Prostate gland (tissue), 2 donors: ENCODE data around the gene MAML3.

ENCODE experiments used
- CTCF ChIP-seq, 4 experiments: fragments of 200-600 bp in 2 of 4; fragments of 450-650 bp in 2 of 4; sonication (generic) in 2 of 4; IDR thresholded peaks; 1 replicate in 3 of 4; 2 replicates in 1 of 4; pipeline ENCODE4 v1.5.1; 2016 to 2019; ENCODE audit warnings: antibody characterized with exemption in 4 of 4, mild to moderate bottlenecking in 2 of 4, moderate library complexity in 2 of 4
- POLR2A ChIP-seq: fragments of 450-650 bp; IDR thresholded peaks from one replicate; pipeline ENCODE4 v1.6.1; 2016; ENCODE audit warnings: antibody characterized with exemption, mild to moderate bottlenecking
- POLR2AphosphoS5 ChIP-seq: sonication (generic); formaldehyde crosslinking; IDR thresholded peaks from one replicate; pipeline ENCODE4 v1.6.1; 2017; ENCODE audit warnings: antibody characterized with exemption

- TF ChIP-seq CTCF (IDR thresholded peaks at IDR 0.05) (no peak), POLR2A (no peak), POLR2AphosphoS5 (no peak)
These were observed 351.1 kb downstream of the MAML3 start for GRCh38 chr4:139802931-139803330.
